Small intestine (tissue), 7 donors: ENCODE measurements around the gene GARS1. TPM values are rescaled to one million over a fixed set of nuclear protein-coding genes. Genes with fewer than 3 reads are reported as not detected.
A peak's percentile ranks its signal among the peaks of the same experiment; 100 is the strongest.
"Not testable (repeated sequence)": the region's sequence is repeated elsewhere in the genome, so short reads cannot be mapped to it uniquely, and the experiment has no call there.

Experiments
- DNase-seq, 2 donors: peaks; one replicate each; pipeline versions ENCODE4 v3.0.0 to v3.0.0-alpha.2; 2013
- FAIRE-seq: peaks from 2 replicates; lab custom pipeline; 2012; peaks lifted over from hg19 to GRCh38; lab: Jason Lieb, UNC
- H3K27ac ChIP-seq, 3 donors: one replicate each; pipeline ENCODE4 v1.5.1; 2013; ENCODE audit warnings: low read length in 2 of 3, mild to moderate bottlenecking in 2 of 3, control low read depth in 1 of 3, inconsistent platforms in 1 of 3, low read depth in 1 of 3, moderate library complexity in 1 of 3
- H3K27me3 ChIP-seq, 3 donors: one replicate each; pipeline ENCODE4 v1.6.1; 2013; ENCODE audit warnings: low read length in 3 of 3, inconsistent platforms in 1 of 3; ENCODE audit not compliant: control insufficient read depth in 3 of 3, insufficient read depth in 3 of 3
- H3K36me3 ChIP-seq, 3 donors: one replicate each; pipeline ENCODE4 v1.6.1; 2013; ENCODE audit warnings: low read length in 3 of 3, inconsistent platforms in 1 of 3, low read depth in 1 of 3, mild to moderate bottlenecking in 1 of 3, moderate library complexity in 1 of 3; ENCODE audit not compliant: control insufficient read depth in 3 of 3, insufficient read depth in 2 of 3
- H3K4me1 ChIP-seq, 3 donors: one replicate each; pipeline ENCODE4 v1.6.1; 2013; ENCODE audit warnings: low read length in 2 of 3, inconsistent platforms in 1 of 3, low read depth in 1 of 3, mild to moderate bottlenecking in 1 of 3, moderate library complexity in 1 of 3; ENCODE audit not compliant: control insufficient read depth in 3 of 3, insufficient read depth in 2 of 3
- H3K4me3 ChIP-seq, 3 donors: one replicate each; pipeline ENCODE4 v1.5.1; 2013; ENCODE audit warnings: low read length in 3 of 3, control low read depth in 1 of 3, inconsistent platforms in 1 of 3, low read depth in 1 of 3, mild to moderate bottlenecking in 1 of 3, moderate library complexity in 1 of 3
- H3K9me3 ChIP-seq, 2 donors: one replicate each; pipeline ENCODE4 v1.6.1; 2013; ENCODE audit warnings: low read depth in 1 of 2, low read length in 1 of 2; ENCODE audit not compliant: control insufficient read depth in 2 of 2, insufficient read depth in 1 of 2
- WGBS, 3 donors: extraction: QIAGEN DNeasy Blood & Tissue Kit; methylation state at CpG; one replicate each; pipeline ENCODE4 v1.1.7; 2013; 5-methylcytosine and 5-hydroxymethylcytosine counted together
- polyA plus RNA-seq, 4 donors: library from polyadenylated mRNA; stranded (reverse) in 3 of 4; unstranded in 1 of 4; fragments of 200-250 nt in 3 of 4; fragments of 120-200 nt in 1 of 4; gene quantifications; one replicate each; pipeline versions ENCODE4 v1.2.1 to v1.2.3, GENCODE V29; 2013
- donor health status: healthy with polysubstance abuse.
- donor health status: control.
- donor health status: control.
- donor health status: Bipolar disorder and iron deficiency.
- donor health status: healthy.

The GARS1 gene
- polyA plus RNA-seq, 4 donors = 36.5 to 144 (median 65.1) TPM

DNA sequence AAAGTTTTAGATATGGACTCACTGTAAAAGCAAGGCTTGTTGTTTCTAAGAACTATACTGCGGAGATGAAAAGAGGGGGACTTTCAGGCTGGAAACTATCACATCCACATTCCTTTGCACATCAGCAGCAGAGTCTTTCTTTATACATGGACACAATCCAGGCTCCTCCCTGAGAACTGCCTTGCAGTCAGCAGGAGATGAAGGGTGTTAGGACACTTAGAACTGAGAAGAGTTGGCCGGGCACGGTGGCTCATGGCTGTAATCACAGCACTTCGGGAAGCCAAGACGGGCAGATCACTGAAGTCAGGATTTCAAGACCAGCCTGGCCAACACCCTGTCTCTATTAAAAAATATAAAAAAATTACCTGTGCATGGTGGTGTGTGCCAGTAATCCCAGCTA is 9.7 kb upstream of the GARS1 start:
- 80 to 96% (median 92%) methylated on average over 5 of the region's 5 CpGs for WGBS, 3 donors
- FAIRE-seq = no peak

DNA sequence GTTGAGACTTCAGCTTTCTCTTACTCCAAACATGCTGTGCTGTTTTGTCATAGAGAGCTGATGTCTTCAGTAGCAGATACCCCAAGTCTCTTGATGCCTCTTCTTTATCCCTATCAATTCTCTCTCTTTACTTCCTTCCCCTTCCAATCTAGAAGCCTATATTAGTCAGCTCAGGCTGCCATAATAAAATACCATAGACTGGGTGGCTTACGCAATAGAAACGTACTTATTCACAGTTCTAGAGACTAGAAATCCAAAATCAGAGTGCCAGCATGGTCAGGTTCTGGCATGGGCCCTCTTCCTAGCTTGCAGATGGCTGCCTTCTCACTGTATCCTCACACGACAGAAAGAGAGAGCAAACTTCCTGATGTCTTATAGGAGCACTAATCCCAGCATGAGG is 9.0 kb upstream of the GARS1 start:
- Histone ChIP-seq H3K27ac (no peak overlapping the region), H3K4me1 (no peaks in the 10 kb centered on the region), H3K9me3 (peaks cover 0 to 11% of the 10 kb centered on the region in 2 donors), H3K4me3 (no peak overlapping the region), H3K27me3 (no peaks in the 10 kb centered on the region), H3K36me3 (peaks cover 0 to 17% (median 11%) of the 10 kb centered on the region in 3 donors)
- 77 to 88% (median 87%) methylated on average over 3 of the region's 3 CpGs for WGBS, 3 donors
- FAIRE-seq (no peak), DNase-seq (no peak)

More for the DNA sequence above, 9.7 kb upstream of the GARS1 start:
- no peaks in the 10 kb centered on the region for H3K4me1 ChIP-seq
- H3K4me3 ChIP-seq = no peak overlapping the region
- H3K27ac ChIP-seq = no peak overlapping the region
- no peaks in the 10 kb centered on the region for H3K27me3 ChIP-seq
- no peak for DNase-seq
- H3K36me3 ChIP-seq = peaks cover 0 to 18% (median 11%) of the 10 kb centered on the region in 3 donors
- H3K9me3 ChIP-seq = peaks cover 0 to 11% of the 10 kb centered on the region in 2 donors

DNA sequence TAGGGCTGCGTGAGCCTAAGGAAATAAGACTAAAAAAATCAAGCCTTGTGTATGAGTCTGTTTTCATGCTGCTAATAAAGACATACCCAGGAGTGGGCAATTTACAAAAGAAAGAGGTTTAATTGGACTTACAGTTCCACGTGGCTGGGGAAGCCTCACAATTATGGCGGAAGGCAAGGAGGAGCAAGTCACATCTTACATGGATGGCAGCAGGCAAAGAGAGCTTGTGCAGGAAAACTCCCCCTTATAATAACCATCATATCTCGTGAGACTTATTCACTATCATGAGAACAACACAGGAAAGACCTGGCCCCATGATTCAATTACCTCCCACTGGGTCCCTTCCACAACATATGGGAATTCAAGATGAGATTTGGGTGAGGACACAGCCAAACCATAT is 7.1 kb upstream of the GARS1 start:
- not testable (repeated sequence) for DNase-seq, H3K27me3 ChIP-seq, H3K4me3 ChIP-seq, H3K4me1 ChIP-seq, FAIRE-seq, H3K27ac ChIP-seq
- whole genome bisulfite sequencing, 3 donors = 92 to 97% (median 96%) methylated on average over 4 of the region's 4 CpGs
- Histone ChIP-seq H3K9me3 (peaks cover 0 to 11% of the 10 kb centered on the region in 2 donors), H3K36me3 (peaks cover 0 to 15% (median 9%) of the 10 kb centered on the region in 3 donors)

DNA sequence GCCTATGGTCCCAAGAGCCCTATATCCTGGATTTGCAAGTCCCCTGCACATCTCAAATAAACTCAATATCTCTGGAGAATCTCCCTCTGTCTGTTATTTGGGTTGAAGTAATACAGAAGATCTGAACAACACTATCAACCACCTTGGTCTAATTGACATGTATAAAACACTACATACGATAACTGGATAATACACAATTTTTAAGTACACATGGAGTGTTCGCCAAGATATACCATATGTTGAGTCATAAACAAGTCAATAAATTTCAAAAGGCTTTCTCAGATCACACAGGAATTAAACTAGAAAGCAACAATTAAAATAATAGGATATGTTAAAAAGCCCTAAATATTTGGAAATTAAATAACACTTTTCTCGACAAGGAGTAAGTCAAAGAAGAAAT is 5.6 kb upstream of the GARS1 start:
- WGBS, 3 donors = 88 to 96% (median 95%) methylated on average over 3 of the region's 3 CpGs
- H3K36me3 ChIP-seq = peaks cover 0 to 13% (median 5%) of the 10 kb centered on the region in 3 donors
- no peaks in the 10 kb centered on the region for H3K27me3 ChIP-seq
- no peak overlapping the region for H3K27ac ChIP-seq
- no peaks in the 10 kb centered on the region for H3K4me1 ChIP-seq
- FAIRE-seq = no peak
- DNase-seq = no peak
- H3K9me3 ChIP-seq = peaks cover 0 to 11% of the 10 kb centered on the region in 2 donors
- H3K4me3 ChIP-seq = no peak overlapping the region

DNA sequence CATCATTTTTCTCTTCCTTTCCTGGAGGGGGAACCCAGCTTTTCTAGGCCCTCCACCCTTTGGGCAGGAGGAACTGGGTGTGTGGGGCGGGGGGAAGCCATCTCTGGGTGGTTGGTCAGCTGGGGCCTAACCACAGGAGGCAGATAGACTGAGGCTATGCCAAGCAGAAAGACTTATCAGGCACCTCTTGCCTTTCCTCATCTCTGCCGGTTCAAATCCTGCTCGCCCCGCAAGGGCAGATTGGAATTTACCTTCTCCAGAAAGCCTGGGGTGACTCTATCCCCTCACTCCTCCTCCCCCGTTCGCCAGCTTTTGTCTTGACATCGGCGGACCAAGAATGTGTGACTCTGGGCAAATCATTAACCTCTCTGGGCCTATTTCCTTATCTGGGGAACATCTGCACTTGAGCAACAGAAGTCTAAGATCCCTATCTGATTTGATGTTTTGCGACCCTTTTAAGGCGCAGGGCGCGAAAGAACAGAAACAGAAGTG is 584 bp upstream of the GARS1 start:
- Histone ChIP-seq H3K4me3 (peak overlapping the region; percentile 79 to 98 (median 87)), H3K27me3 (no peaks in the 10 kb centered on the region), H3K27ac (peak overlapping the region; percentile 89 to 99 (median 95)), H3K9me3 (no peaks in the 10 kb centered on the region), H3K4me1 (peaks cover 0 to 3% (median 0%) of the 10 kb centered on the region in 3 donors), H3K36me3 (no peaks in the 10 kb centered on the region)
- peak; percentile 67 to 73 for DNase-seq
- WGBS, 3 donors = 0 to 1% (median 0%) methylated on average over 12 of the region's 12 CpGs
- no peak for FAIRE-seq

DNA sequence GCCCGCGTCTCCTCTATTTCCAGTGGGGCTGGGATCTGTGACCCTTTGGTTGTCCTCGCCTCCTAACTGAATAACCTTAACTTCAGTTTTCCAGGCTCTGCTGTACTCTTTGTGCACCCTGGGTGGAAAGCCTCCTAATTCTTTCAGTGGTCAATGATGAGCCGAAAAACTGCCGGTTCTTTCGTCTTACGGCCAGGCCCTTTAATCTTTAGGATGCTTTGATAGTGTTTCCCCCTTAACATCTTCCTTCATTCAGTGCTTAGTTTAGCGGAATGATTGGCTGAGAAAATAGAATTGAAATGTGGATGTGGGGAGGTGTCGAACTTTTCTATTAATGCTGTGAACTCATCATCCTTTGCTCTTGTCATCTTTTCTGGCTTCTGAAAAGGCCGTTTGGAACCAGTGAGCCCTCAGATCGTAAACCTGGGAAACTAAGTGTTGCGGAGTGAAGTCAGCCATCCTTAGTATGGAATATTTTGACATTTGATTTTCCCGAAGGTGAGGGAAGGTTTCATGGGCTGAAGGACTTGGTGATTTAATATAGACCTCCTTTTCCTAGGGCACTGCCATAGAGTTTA is 847 bp downstream of the GARS1 start:
- H3K27ac ChIP-seq = peak overlapping the region; percentile 75 to 99 (median 95)
- 1% methylated on average over 13 of the region's 13 CpGs for WGBS, 3 donors
- FAIRE-seq (no peak), DNase-seq (peak in 1 of 2 donors; percentile 6)
- H3K9me3 ChIP-seq = no peaks in the 10 kb centered on the region
- peaks cover 0 to 3% (median 0%) of the 10 kb centered on the region in 3 donors for H3K4me1 ChIP-seq
- H3K4me3 ChIP-seq = peak overlapping the region; percentile 79 to 98 (median 87)
- no peaks in the 10 kb centered on the region for H3K27me3 ChIP-seq
- peaks cover 0 to 6% (median 6%) of the 10 kb centered on the region in 3 donors for H3K36me3 ChIP-seq

DNA sequence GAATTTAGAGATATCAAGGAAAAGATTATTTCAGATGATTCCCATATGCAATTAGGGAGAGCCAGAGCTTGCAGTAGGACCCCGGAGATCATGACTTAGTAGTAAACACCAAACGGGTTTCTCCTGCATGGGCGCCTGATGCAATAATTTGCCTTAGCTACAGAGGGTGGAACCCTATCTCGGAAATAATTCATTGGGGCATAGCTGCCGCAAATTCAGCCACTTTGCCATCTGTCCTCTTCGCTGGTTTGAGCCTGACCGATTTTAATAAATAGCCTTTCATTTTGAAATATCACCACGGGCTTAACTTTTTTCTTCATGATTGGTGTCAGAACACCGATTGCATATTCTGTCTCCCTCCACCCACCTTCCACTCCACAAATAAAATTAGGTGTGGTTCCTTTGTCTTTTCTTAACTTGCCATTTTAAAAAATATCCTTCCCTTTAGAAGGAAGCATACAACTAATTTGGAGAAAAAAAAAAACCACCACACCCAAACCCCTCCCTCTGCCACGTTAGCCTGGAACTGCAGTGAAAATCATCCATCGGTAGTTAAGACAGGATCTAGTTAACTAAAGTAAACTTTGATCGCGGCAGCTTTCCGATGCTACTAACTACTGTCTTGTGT is 1.4 kb downstream of the GARS1 start:
- peaks cover 0 to 8% (median 6%) of the 10 kb centered on the region in 3 donors for H3K36me3 ChIP-seq
- H3K27ac ChIP-seq = peak overlapping the region in 1 of 3 donors; percentile 99
- no peaks in the 10 kb centered on the region for H3K27me3 ChIP-seq
- DNase-seq (peak; percentile 25 to 26), FAIRE-seq (no peak)
- H3K4me1 ChIP-seq = peaks cover 0 to 3% (median 0%) of the 10 kb centered on the region in 3 donors
- whole genome bisulfite sequencing, 3 donors = 2 to 13% (median 7%) methylated on average over 14 of the region's 14 CpGs
- H3K9me3 ChIP-seq = no peaks in the 10 kb centered on the region
- H3K4me3 ChIP-seq = peak overlapping the region; percentile 79 to 98 (median 87)

DNA sequence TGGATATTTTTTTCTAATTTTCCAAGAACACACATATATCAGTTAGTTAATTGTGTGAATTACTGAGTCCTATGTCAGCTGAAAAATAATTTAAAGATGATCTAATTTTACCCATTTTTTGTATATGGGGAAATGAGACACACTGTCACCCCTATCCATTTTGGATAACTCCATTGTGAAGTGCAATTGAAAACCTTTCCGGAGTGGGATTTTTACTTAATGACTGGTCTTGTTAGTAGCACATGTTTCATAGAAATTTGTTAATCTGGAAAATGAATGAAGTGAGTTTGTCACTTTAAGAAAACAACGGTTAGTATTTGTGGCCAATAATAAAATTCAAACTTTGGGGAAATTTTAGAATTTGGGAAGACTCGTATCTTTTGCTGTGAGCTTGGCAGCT is 2.0 kb downstream of the GARS1 start:
- 72 to 80% (median 79%) methylated on average over 3 of the region's 3 CpGs for WGBS, 3 donors
- FAIRE-seq = no peak
- peaks cover 2 to 8% (median 6%) of the 10 kb centered on the region in 3 donors for H3K36me3 ChIP-seq

More for the DNA sequence above, 2.0 kb downstream of the GARS1 start:
- H3K9me3 ChIP-seq = no peaks in the 10 kb centered on the region
- H3K4me1 ChIP-seq = peaks cover 0 to 3% (median 0%) of the 10 kb centered on the region in 3 donors
- H3K27ac ChIP-seq = no peak overlapping the region
- H3K4me3 ChIP-seq = no peak overlapping the region
- DNase-seq = no peak
- no peaks in the 10 kb centered on the region for H3K27me3 ChIP-seq
